OCI-LY7 (cell line): ENCODE data around the gene BUB3.

ENCODE experiments used
- CTCF ChIP-seq: fragments of 200-600 bp; sonication (generic); conservative IDR thresholded peaks from 2 replicates; pipeline ENCODE4 v1.5.1; 2014; ENCODE audit warnings: mild to moderate bottlenecking, antibody characterized with exemption, low read length, moderate library complexity, mixed read lengths
- EZH2phosphoT487 ChIP-seq: fragments of 200-600 bp; sonication (generic); IDR thresholded peaks from 2 replicates; pipeline ENCODE4 v1.6.1; 2018; ENCODE audit warnings: low read depth, borderline replicate concordance, mild to moderate bottlenecking, mixed run types, antibody characterized with exemption, low read length, moderate library complexity, mixed read lengths

GRCh38 chr10:123140164-123140982, 13.8 kb upstream of the BUB3 start:
- 0 out of 2 replicates have a peak, but pooled peaks have one; percentile 87 for TF ChIP-seq EZH2phosphoT487
- peak; percentile 27; the same call in 1 of the 2 replicates for TF ChIP-seq CTCF
